ENCODE measurements around the gene CDH16.

DNA sequence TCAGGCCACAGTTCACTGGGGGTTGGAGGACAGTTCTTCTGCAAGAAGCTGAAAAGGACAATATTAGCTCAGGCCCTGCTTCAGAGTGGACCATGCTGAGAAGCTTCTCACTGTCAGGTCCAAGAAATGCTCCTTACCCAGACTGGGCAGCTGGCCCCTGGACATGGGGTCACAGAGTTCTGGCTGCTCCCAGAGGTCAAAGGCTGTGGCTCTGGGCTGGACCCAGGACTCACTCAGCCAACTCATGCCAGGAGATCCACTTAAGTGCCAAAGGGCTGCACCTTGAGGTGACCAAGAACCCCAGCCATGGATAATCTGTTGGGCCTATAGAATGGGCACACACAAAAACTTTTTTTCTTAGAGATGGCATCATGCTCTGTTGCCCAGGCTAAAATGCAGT is 20.7 kb upstream of the CDH16 start:
- TF ChIP-seq, protein P1, sequence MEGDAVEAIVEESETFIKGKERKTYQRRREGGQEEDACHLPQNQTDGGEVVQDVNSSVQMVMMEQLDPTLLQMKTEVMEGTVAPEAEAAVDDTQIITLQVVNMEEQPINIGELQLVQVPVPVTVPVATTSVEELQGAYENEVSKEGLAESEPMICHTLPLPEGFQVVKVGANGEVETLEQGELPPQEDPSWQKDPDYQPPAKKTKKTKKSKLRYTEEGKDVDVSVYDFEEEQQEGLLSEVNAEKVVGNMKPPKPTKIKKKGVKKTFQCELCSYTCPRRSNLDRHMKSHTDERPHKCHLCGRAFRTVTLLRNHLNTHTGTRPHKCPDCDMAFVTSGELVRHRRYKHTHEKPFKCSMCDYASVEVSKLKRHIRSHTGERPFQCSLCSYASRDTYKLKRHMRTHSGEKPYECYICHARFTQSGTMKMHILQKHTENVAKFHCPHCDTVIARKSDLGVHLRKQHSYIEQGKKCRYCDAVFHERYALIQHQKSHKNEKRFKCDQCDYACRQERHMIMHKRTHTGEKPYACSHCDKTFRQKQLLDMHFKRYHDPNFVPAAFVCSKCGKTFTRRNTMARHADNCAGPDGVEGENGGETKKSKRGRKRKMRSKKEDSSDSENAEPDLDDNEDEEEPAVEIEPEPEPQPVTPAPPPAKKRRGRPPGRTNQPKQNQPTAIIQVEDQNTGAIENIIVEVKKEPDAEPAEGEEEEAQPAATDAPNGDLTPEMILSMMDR (conservative IDR thresholded peaks at IDR 0.05; ENCODE audit: low read length), result no peak
- no peak for TF ChIP-seq EZH2phosphoT487 (IDR thresholded peaks at IDR 0.05; ENCODE audit: borderline replicate concordance)

Measured in Loucy (cell line).